Femur (tissue), 1 donor: Measurements from ENCODE around the gene CMTM4.
A peak's percentile ranks its signal among the peaks of the same experiment; 100 is the strongest.
"Not testable (repeated sequence)": the region's sequence is repeated elsewhere in the genome, so short reads cannot be mapped to it uniquely, and the experiment has no call there.

Experiments used
- DNase-seq: peaks from one replicate; pipeline ENCODE4 v3.0.0-alpha.2; 2017

The CMTM4 gene

GRCh38 chr16:66668777-66669444 is 27.6 kb downstream of the CMTM4 start:
- DNase-seq = no peak

GRCh38 chr16:66667944-66668343 is 28.6 kb downstream of the CMTM4 start:
- no peak for DNase-seq

- DNase-seq = no peak
Observed at GRCh38 chr16:66662445-66663194, 33.9 kb downstream of the CMTM4 start.

- DNase-seq = not testable (repeated sequence)
Observed at GRCh38 chr16:66661671-66662346, 34.7 kb downstream of the CMTM4 start.

- DNase-seq = no peak
Observed at GRCh38 chr16:66661210-66661560, 35.4 kb downstream of the CMTM4 start.

- peak; percentile 84 for DNase-seq
Observed at GRCh38 chr16:66660422-66661209, 35.9 kb downstream of the CMTM4 start.

- no peak for DNase-seq
Observed at GRCh38 chr16:66658860-66659190, 37.7 kb downstream of the CMTM4 start.

GRCh38 chr16:66658143-66658859 is 38.2 kb downstream of the CMTM4 start:
- no peak for DNase-seq

GRCh38 chr16:66656547-66656946 is 40.0 kb downstream of the CMTM4 start:
- no peak for DNase-seq

- no peak for DNase-seq
Observed at GRCh38 chr16:66653581-66654350, 42.8 kb downstream of the CMTM4 start.

- DNase-seq = no peak
Observed at GRCh38 chr16:66652661-66653360, 43.7 kb downstream of the CMTM4 start.

- DNase-seq = no peak
Observed at GRCh38 chr16:66651965-66652364, 44.6 kb downstream of the CMTM4 start.

GRCh38 chr16:66651474-66651765 is 45.1 kb downstream of the CMTM4 start:
- DNase-seq = no peak

- peak; percentile 92 for DNase-seq
Observed at GRCh38 chr16:66650707-66651473, 45.7 kb downstream of the CMTM4 start.

GRCh38 chr16:66649636-66650205 is 46.8 kb downstream of the CMTM4 start:
- no peak for DNase-seq

- no peak for DNase-seq
Observed at GRCh38 chr16:66649167-66649566, 47.4 kb downstream of the CMTM4 start.

GRCh38 chr16:66647866-66648265 is 48.7 kb downstream of the CMTM4 start:
- DNase-seq = no peak

- DNase-seq = no peak
Observed at GRCh38 chr16:66641387-66641786, 55.2 kb downstream of the CMTM4 start.

GRCh38 chr16:66640724-66641314 is 55.7 kb downstream of the CMTM4 start:
- DNase-seq = no peak
